ENCODE measurements around the gene HCRT. TPM values are rescaled to one million over a fixed set of nuclear protein-coding genes. Genes with fewer than 3 reads are reported as not detected.

The HCRT gene
- not detected in 2 replicates for total RNA-seq

GRCh38 chr17:42184713-42185620 is at the start of gene HCRT:
HCRT (minus strand) TSS chr17:42185452; CDS start chr17:42185365, 87 bp downstream.
- Histone ChIP-seq H3K4me3 (ENCODE audit: low read depth, low read length) (peak within 1 kb of the TSS; percentile 10), H3K36me3 (ENCODE audit: control insufficient read depth, insufficient read depth, low read length) (no peaks in the 10 kb centered on the region), H3K27me3 (ENCODE audit: control insufficient read depth, insufficient read depth, low read length) (peaks cover 23% of the 10 kb centered on the region)
- no peak for TF ChIP-seq CTCF (IDR thresholded peaks at IDR 0.05; ENCODE audit: insufficient read depth, low read length, poor library complexity, severe bottlenecking)
- no peak for DNase-seq (ENCODE audit: low read depth)

GRCh38 chr17:42233994-42234393 is 48.7 kb upstream of the HCRT start:
- H3K36me3 ChIP-seq (ENCODE audit: control insufficient read depth, insufficient read depth, low read length): no peaks in the 10 kb centered on the region
- no peaks in the 10 kb centered on the region for H3K27me3 ChIP-seq (ENCODE audit: control insufficient read depth, insufficient read depth, low read length)
- DNase-seq (ENCODE audit: low read depth): no peak
- TF ChIP-seq CTCF (IDR thresholded peaks at IDR 0.05; ENCODE audit: insufficient read depth, low read length, poor library complexity, severe bottlenecking): no peak
- no peak overlapping the region for H3K4me3 ChIP-seq (ENCODE audit: low read depth, low read length)

GRCh38 chr17:42233156-42233555 is 47.9 kb upstream of the HCRT start:
- Histone ChIP-seq H3K36me3 (ENCODE audit: control insufficient read depth, insufficient read depth, low read length) (no peaks in the 10 kb centered on the region), H3K27me3 (ENCODE audit: control insufficient read depth, insufficient read depth, low read length) (no peaks in the 10 kb centered on the region), H3K4me3 (ENCODE audit: low read depth, low read length) (no peak overlapping the region)
- DNase-seq (ENCODE audit: low read depth): no peak
- no peak for TF ChIP-seq CTCF (IDR thresholded peaks at IDR 0.05; ENCODE audit: insufficient read depth, low read length, poor library complexity, severe bottlenecking)

- no peak overlapping the region for H3K4me3 ChIP-seq (ENCODE audit: low read depth, low read length)
- no peak for TF ChIP-seq CTCF (IDR thresholded peaks at IDR 0.05; ENCODE audit: insufficient read depth, low read length, poor library complexity, severe bottlenecking)
- H3K27me3 ChIP-seq (ENCODE audit: control insufficient read depth, insufficient read depth, low read length): no peaks in the 10 kb centered on the region
- no peak for DNase-seq (ENCODE audit: low read depth)
- no peaks in the 10 kb centered on the region for H3K36me3 ChIP-seq (ENCODE audit: control insufficient read depth, insufficient read depth, low read length)
These were observed 45.0 kb upstream of the HCRT start for GRCh38 chr17:42230225-42230624.

GRCh38 chr17:42227849-42228700 is 42.8 kb upstream of the HCRT start:
- no peak for TF ChIP-seq CTCF (IDR thresholded peaks at IDR 0.05; ENCODE audit: insufficient read depth, low read length, poor library complexity, severe bottlenecking)
- no peak for DNase-seq (ENCODE audit: low read depth)
- no peak overlapping the region for H3K4me3 ChIP-seq (ENCODE audit: low read depth, low read length)
- H3K27me3 ChIP-seq (ENCODE audit: control insufficient read depth, insufficient read depth, low read length): no peaks in the 10 kb centered on the region
- H3K36me3 ChIP-seq (ENCODE audit: control insufficient read depth, insufficient read depth, low read length): no peaks in the 10 kb centered on the region

All from kidney epithelial cell (primary cell).